ENCODE results near the gene MYL4.

MYL4 gene

DNA sequence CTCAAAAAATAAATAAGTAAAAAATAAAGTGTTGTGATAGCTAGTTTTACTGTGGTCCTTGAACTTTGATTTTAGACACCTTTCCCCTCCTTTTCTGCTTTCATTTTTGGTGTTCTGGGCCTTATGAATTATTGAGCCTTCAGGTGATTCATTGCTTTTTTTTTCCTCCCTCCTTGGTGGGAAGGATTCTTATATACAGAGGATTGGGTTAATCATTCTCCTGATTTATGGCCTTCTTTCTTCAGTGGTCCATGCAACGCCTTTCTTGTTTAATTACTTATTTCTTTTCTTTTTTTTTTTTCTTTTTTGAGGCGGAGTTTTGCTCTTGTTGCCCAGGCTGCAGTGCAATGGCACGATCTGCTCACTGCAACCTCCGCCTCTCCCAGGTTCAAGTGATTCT lies 8.0 kb upstream of the MYL4 start:
- no peaks in the 10 kb centered on the region for H3K36me3 Mint-ChIP-seq (ENCODE audit: low read depth)
- H3K27me3 Mint-ChIP-seq (ENCODE audit: low read depth) = peaks cover 5% of the 10 kb centered on the region
- H3K4me1 Mint-ChIP-seq = peaks cover 49% of the 10 kb centered on the region
- H3K27ac Mint-ChIP-seq = peak overlapping the region; percentile 93 to 98 (median 95)
- TF ChIP-seq, protein P1, sequence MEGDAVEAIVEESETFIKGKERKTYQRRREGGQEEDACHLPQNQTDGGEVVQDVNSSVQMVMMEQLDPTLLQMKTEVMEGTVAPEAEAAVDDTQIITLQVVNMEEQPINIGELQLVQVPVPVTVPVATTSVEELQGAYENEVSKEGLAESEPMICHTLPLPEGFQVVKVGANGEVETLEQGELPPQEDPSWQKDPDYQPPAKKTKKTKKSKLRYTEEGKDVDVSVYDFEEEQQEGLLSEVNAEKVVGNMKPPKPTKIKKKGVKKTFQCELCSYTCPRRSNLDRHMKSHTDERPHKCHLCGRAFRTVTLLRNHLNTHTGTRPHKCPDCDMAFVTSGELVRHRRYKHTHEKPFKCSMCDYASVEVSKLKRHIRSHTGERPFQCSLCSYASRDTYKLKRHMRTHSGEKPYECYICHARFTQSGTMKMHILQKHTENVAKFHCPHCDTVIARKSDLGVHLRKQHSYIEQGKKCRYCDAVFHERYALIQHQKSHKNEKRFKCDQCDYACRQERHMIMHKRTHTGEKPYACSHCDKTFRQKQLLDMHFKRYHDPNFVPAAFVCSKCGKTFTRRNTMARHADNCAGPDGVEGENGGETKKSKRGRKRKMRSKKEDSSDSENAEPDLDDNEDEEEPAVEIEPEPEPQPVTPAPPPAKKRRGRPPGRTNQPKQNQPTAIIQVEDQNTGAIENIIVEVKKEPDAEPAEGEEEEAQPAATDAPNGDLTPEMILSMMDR (IDR thresholded peaks at IDR 0.05; ENCODE audit: unreplicated experiment in 3 of 3) = no peak
- peaks cover 6% of the 10 kb centered on the region for H3K9me3 Mint-ChIP-seq
- H3K4me3 Mint-ChIP-seq = peak overlapping the region; percentile 8 to 20 (median 12)

DNA sequence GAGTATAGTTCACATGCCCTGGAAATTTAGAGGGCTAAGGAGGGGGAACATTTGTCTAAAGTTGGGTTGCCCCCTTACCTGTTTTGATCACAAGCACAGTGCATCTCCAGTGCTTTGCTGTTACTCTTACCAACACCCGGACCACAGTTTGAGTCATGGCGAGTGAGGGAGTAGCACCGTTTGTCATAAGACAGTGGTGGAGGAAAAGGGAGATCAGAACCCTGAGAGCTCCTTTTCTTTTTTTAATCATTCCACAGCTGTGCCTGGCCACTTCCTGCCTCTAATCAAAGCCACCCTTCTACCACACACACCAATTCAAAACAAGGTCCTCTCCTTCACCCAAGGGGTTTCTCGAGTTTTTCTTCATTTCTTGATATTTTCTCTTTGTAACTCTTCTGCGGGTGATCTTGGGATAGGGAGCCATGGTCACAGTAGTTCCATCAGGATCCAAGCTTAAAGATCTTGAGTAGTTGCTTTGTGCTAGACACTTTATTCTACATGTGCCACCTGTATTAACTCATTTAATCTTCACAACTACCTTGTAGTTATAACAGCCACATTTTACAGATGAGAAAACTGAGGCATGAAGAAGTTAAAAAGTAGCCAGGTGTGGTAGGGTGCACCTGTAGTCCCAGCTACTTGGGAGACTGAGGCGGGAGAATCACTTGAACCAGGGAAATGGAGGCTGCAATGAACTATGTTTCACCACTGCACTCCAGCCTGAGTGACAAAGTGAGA lies 5.0 kb upstream of the MYL4 start:
- H3K9me3 Mint-ChIP-seq = peaks cover 6% of the 10 kb centered on the region
- TF ChIP-seq, protein P1 (IDR thresholded peaks at IDR 0.05; ENCODE audit: unreplicated experiment in 3 of 3) = no peak
- peaks cover 55% of the 10 kb centered on the region for H3K4me1 Mint-ChIP-seq
- peak overlapping the region; percentile 71 to 90 (median 77) for H3K27ac Mint-ChIP-seq
- no peak overlapping the region for H3K4me3 Mint-ChIP-seq
- H3K36me3 Mint-ChIP-seq (ENCODE audit: low read depth) = no peaks in the 10 kb centered on the region
- peaks cover 5% of the 10 kb centered on the region for H3K27me3 Mint-ChIP-seq (ENCODE audit: low read depth)

DNA sequence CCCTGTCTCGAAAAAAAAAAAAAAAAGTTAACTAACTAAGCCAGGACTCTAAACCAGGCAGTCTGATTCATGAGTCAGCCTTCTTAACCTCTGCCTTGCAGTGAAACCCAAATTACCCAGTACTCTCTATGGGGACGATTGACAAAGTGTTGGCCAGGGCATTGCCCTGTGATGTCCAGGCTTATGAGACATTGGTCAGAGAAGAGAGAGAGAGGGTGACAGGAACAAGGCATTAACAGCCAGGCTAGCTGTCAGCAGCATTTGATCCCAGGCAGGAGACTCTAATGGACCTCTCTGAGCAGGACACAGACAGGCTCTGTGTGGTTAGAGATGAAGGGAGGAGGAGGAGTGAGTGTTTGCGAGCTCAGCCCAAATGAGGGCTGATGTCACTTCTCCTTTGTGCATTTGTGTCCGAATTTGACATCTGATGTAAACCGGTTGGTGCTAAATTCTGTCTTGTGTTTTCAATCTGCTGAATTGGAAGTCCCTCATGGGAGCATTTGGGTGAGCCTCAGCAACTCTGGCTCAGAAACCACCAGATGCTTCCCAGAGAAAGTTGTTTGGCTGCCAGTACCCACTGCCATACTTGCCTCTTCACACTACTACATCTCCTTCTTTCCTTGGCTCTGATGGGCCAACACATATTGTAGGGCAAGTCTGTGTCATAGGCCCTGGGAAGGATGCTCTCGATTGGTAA lies 4.3 kb upstream of the MYL4 start:
- Mint-ChIP-seq H3K27me3 (ENCODE audit: low read depth) (peaks cover 5% of the 10 kb centered on the region), H3K4me3 (peak overlapping the region in 2 of 3 experiments; percentile 4 to 24), H3K9me3 (peaks cover 6% of the 10 kb centered on the region), H3K36me3 (ENCODE audit: low read depth) (no peaks in the 10 kb centered on the region), H3K27ac (peak overlapping the region; percentile 71 to 90 (median 77)), H3K4me1 (peaks cover 60% of the 10 kb centered on the region)
- TF ChIP-seq, protein P1 (IDR thresholded peaks at IDR 0.05; ENCODE audit: unreplicated experiment in 3 of 3) = no peak

DNA sequence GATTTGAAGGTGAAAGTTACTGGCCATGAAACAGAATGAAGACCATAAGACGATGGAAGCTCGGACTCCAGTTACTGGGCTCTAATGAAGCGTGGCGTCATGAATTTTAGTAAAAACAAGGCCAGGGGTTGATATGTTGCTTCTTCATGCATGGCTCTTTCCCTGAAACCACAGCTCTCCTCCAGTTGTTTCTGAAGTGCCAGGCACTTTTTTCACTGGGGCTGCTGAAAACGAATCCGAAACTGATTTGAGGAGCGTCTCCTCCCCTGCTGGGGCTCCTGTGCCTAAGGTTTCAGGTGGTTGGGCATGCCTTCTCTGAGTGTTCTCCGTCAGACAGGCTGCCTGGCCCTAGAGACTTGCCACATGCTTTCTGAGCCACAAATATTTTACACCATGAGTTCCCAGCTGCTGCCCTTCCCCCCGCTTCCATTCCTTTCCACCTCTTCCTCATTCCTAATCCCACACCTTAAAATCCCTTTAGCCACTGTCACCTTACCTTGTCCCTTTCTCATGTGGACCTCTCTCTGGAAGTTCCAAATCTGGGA lies 3.7 kb upstream of the MYL4 start:
- peak overlapping the region in 2 of 3 experiments; percentile 4 to 24 for H3K4me3 Mint-ChIP-seq
- no peaks in the 10 kb centered on the region for H3K36me3 Mint-ChIP-seq (ENCODE audit: low read depth)
- peaks cover under 1% of the 10 kb centered on the region for H3K27me3 Mint-ChIP-seq (ENCODE audit: low read depth)
- TF ChIP-seq, protein P1 (IDR thresholded peaks at IDR 0.05; ENCODE audit: unreplicated experiment in 3 of 3) = no peak
- H3K9me3 Mint-ChIP-seq = peaks cover 6% of the 10 kb centered on the region
- H3K4me1 Mint-ChIP-seq = peaks cover 54% of the 10 kb centered on the region
- H3K27ac Mint-ChIP-seq = peak overlapping the region; percentile 71 to 90 (median 77)

DNA sequence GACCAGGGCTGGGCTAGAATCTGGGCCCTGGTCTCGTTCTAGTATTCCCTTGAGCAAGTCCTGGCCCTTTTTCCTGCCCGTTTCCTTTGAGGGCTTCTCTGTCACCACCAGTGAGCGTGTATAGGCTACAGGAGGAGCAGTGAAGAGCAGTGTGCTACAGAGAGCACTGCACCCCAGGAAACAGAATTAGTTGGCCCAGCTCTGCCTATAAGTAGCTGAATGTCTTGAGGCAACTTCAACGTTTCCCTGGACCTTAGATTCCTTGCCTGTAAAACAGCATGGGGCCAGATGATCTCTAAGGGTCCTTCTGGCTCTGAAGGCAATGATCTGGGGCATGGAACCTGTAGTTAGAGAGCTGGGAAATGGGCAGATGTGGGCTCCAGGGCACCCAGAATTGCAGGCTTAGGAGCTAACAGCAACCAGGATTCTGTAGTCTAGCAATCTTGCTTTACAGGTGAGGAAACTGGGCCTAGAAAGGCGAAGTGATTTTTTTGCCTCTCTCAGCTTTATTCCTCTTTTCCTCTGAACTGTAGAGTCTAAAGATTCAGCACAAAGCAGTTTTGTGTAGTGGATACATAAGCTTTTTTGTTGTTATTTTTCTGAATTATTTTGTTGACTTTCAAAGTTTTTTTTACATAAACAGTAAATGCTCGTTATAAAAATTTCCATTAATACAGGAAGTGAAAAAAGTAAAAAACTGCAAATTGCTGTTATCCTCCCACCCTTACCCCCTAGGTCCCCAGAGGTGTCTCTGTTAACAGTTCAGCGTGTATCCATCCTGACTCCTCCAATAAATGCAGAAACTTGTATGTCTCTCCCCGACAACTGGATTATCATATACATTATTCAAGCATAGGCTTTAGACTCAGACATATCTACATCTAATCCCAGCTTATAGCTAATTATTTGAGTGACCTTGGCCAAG lies 1.7 kb upstream of the MYL4 start:
- Mint-ChIP-seq H3K4me1 (peaks cover 60% of the 10 kb centered on the region), H3K4me3 (no peak overlapping the region), H3K36me3 (ENCODE audit: low read depth) (no peaks in the 10 kb centered on the region), H3K27ac (peak overlapping the region; percentile 46 to 82 (median 71)), H3K9me3 (peaks cover 6% of the 10 kb centered on the region), H3K27me3 (ENCODE audit: low read depth) (no peaks in the 10 kb centered on the region)
- TF ChIP-seq, protein P1 (IDR thresholded peaks at IDR 0.05; ENCODE audit: unreplicated experiment in 3 of 3) = no peak

All from nephron (organoid).